Subcutaneous adipose tissue (tissue), 4 donors: ENCODE measurements around the gene LAX1. TPM values are rescaled to one million over a fixed set of nuclear protein-coding genes. Genes with fewer than 3 reads are reported as not detected.

ENCODE experiments used
- total RNA-seq, 4 donors: library from RNA; depleted of rRNA; stranded (reverse); fragments of >200 nt; gene quantifications; one replicate each; pipeline ENCODE4 v1.1.0, GENCODE V29; 2016
- TF ChIP-seq, protein P1 (sequence below): fragments of 450-650 bp; IDR thresholded peaks from one replicate; pipeline ENCODE4 v1.5.1; 2016; ENCODE audit warnings: low read depth, mild to moderate bottlenecking, control low read depth, antibody characterized with exemption, moderate library complexity

The LAX1 gene, protein sequence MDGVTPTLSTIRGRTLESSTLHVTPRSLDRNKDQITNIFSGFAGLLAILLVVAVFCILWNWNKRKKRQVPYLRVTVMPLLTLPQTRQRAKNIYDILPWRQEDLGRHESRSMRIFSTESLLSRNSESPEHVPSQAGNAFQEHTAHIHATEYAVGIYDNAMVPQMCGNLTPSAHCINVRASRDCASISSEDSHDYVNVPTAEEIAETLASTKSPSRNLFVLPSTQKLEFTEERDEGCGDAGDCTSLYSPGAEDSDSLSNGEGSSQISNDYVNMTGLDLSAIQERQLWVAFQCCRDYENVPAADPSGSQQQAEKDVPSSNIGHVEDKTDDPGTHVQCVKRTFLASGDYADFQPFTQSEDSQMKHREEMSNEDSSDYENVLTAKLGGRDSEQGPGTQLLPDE
- 1 to 10 TPM in 3 of 4 donors, under 1 TPM in 1; 0.57 to 2.1 (median 1.3) TPM for total RNA-seq

DNA sequence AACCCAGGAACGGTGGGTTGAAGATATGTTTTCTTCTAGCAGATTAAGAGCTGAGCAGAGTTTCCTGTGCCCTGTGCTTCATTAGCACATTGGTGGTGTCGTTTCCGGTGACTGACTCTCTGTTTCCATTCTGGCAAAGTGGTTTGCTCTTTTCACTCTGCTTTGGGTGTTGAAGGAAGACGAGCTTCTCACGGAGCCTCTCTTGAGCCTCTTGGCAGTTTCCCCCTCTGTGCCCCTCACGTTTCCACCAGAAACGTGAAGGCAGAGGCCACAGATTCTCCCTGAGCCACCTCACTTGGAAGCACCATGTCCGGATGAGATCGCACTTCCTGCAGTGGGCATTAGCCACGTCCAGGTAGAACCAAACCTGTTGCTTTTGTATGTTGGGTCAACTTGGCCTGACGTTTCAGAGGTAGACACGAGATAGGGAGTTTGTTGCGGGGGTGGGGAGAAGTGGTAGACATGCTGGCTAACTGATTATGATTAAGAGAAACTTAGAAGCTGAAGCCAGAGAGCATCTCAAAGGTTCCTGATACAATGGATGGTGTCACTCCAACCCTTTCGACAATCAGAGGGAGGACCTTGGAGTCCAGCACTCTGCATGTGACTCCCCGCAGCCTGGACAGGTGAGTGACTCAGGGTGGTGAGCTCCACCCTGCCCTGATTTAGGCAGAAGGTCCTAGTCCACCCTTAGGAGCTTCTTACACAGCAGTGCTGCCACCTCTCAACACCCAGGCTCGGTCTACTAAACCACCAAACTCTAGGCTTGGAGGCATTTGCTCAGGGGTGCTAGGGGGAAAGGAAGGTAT, at the start of gene LAX1:
LAX1 (plus strand) TSS at position 155 of the 809 bp plus-strand sequence; CDS start at position 538, 383 bp downstream.
- TF ChIP-seq, protein P1, sequence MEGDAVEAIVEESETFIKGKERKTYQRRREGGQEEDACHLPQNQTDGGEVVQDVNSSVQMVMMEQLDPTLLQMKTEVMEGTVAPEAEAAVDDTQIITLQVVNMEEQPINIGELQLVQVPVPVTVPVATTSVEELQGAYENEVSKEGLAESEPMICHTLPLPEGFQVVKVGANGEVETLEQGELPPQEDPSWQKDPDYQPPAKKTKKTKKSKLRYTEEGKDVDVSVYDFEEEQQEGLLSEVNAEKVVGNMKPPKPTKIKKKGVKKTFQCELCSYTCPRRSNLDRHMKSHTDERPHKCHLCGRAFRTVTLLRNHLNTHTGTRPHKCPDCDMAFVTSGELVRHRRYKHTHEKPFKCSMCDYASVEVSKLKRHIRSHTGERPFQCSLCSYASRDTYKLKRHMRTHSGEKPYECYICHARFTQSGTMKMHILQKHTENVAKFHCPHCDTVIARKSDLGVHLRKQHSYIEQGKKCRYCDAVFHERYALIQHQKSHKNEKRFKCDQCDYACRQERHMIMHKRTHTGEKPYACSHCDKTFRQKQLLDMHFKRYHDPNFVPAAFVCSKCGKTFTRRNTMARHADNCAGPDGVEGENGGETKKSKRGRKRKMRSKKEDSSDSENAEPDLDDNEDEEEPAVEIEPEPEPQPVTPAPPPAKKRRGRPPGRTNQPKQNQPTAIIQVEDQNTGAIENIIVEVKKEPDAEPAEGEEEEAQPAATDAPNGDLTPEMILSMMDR, result no peak

DNA sequence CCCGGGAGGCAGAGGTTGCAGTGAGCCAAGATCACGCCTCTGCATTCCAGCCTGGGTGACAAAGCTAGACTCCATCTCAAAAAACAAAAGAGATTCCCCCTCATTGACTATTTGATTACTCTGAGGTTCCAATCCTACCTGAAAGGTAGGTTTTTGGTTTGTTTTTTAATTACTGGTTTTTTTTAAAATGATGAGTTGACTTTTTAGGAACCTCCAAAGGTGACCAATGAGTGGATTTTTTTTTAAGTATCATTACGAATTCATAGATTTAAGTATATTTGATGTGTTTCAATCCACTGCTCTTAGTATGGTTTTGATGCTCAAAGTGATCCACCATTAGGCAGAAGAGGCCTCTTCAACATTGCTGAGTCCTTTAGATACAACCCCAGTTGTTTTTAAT, 47.9 kb upstream of the LAX1 start:
- TF ChIP-seq, protein P1, result no peak

DNA sequence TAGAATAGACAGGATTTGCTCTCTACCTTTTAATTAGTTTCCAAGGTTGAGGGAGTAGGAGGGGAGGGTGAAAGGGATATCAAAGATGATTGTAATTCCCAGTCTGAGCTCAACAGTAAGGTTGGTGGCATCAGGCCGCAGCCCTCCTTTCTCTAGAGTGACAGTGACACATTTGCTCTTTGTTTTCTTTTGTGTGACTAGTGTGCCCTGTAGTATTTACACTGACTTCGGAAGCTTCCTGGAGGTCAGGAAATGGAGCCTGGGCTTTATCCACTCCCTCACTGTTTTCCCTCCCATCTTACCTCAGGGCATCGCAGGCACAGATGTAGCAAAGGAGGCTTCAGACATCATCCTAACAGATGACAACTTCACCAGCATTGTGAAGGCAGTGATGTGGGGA, 44.7 kb upstream of the LAX1 start:
- TF ChIP-seq, protein P1, result no peak

DNA sequence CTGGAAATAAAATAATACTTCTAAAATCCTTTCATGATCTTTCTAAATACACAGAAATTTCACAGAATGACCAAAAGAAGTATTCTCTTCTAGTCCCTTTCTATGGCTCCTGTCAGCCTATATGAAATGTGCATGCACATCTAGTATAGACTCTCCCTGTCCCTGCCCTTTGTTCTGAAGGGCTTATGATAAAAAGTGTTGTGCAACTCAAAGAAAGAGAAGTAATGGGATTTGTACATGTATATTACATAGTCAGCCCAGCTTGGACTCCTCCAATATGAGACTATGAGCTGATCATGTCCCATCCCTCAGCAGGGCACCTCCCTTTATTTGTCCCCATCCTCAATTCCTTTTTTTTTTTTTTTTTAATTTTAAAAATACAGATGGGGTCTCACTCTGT, 42.1 kb upstream of the LAX1 start:
- TF ChIP-seq, protein P1, result no peak

DNA sequence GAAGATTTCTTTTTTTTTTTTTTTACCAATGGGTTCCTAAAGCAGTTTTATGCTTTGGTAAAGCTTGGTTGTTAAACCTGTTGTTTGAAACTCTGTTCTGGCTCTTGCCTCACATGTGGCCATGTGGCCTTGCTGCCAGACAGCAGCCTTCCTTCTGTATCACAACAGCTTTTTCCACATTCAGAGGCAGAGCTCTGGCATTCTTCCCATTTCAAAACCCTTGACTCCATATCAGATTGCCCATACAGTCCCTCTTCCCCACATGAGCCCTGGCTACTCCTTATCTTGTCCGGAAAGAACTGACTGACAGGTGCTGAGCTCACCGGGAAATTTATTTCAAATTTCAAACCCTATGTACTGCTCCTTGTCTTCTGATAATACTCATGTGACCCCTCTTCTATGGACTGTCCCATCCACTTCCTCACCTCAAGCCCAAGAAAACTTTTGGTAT, 38.5 kb upstream of the LAX1 start:
- TF ChIP-seq, protein P1, result no peak

DNA sequence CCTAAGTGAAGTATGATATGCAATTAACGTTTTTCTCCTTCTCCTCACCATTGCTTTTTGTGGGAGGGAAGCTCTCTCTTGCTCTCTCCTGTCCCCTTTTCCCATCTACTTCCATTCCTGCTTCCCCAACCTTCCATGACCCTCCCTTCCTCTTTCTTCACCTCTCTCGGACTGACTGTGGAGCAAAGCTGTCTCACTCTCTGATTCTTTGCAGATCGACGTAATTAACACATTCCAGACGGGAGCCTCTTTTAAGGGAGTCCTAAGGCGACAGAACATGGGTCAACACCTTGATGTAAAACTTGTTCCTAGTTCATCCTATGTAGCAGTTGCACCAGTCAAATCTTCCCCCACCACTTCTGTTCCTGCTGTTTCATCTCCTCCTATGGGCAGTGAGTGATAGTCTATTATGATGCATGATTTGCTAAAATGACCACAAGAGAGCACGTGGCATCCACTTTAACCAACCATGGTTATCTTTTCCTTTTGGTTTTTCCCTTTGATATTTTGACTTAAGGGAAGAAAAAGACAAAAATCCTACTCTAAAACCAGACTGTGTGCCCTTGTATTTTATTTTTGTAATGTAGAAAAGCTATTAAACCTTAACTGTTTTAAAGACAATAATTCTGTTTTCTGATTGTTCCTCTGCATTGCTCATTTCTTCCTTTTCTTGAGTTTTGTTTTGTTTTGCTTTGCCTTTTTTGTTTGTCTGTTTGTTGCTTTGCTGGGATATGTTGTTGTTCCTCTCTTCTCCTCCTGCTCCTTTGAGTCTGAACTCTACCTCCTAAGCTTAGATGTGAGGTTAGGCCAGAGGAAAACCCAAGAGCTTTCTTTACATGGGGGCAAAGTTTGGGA, 31.7 kb upstream of the LAX1 start:
- TF ChIP-seq, protein P1, result no peak
